Mesenchymal stem cell (in vitro differentiated cells and primary cell): ENCODE data around the gene TMEM100.

ENCODE experiments used
- DNase-seq: peaks from one replicate; pipeline ENCODE4 v3.0.0-alpha.2; 2013
- H2AFZ ChIP-seq: one replicate; pipeline ENCODE4 v1.6.1; 2013; ENCODE audit warnings: low read depth, mild to moderate bottlenecking, control low read depth, inconsistent platforms, low read length, moderate library complexity
- H2AK5ac ChIP-seq: 2 replicates; pipeline ENCODE4 v1.6.1; 2013; ENCODE audit warnings: low read length, moderate library complexity, mild to moderate bottlenecking, inconsistent platforms; ENCODE audit not compliant: severe bottlenecking
- H2BK120ac ChIP-seq: one replicate; pipeline ENCODE4 v1.6.1; 2013; ENCODE audit warnings: low read depth, mild to moderate bottlenecking, inconsistent platforms, low read length, moderate library complexity
- H2BK12ac ChIP-seq, 2 experiments: one replicate each; pipeline ENCODE4 v1.6.1; 2013; ENCODE audit warnings: inconsistent platforms in 2 of 2, low read length in 2 of 2, mild to moderate bottlenecking in 2 of 2, moderate library complexity in 2 of 2, control low read depth in 1 of 2
- H2BK15ac ChIP-seq: one replicate; pipeline ENCODE4 v1.6.1; 2013; ENCODE audit warnings: mild to moderate bottlenecking, low read depth, inconsistent platforms; ENCODE audit not compliant: poor library complexity, severe bottlenecking
- H2BK5ac ChIP-seq: 2 replicates; pipeline ENCODE4 v1.6.1; 2013; ENCODE audit warnings: low read depth, mild to moderate bottlenecking, low read length, control low read depth, inconsistent platforms; ENCODE audit not compliant: poor library complexity, severe bottlenecking
- H3K14ac ChIP-seq, 2 experiments: one replicate each; pipeline ENCODE4 v1.6.1; 2013; ENCODE audit warnings: inconsistent platforms in 2 of 2, low read length in 2 of 2, control low read depth in 1 of 2, mild to moderate bottlenecking in 1 of 2, moderate library complexity in 1 of 2
- H3K18ac ChIP-seq, 2 experiments: one replicate each; pipeline ENCODE4 v1.6.1; 2013; ENCODE audit warnings: inconsistent platforms in 2 of 2, low read length in 2 of 2, control low read depth in 1 of 2, low read depth in 1 of 2, mild to moderate bottlenecking in 1 of 2
- H3K23ac ChIP-seq, 2 experiments: one replicate each; pipeline ENCODE4 v1.6.1; 2013; ENCODE audit warnings: inconsistent platforms in 2 of 2, low read length in 2 of 2, mild to moderate bottlenecking in 2 of 2, moderate library complexity in 2 of 2, control low read depth in 1 of 2
- H3K27ac ChIP-seq: 2 replicates; pipeline ENCODE4 v1.5.1; 2013; ENCODE audit warnings: mild to moderate bottlenecking, moderate library complexity, low read length, control low read depth, inconsistent platforms; ENCODE audit not compliant: poor library complexity, severe bottlenecking
- H3K27me3 ChIP-seq, 2 experiments: 2 replicates each; pipeline versions ENCODE4 v1.6.1 to v1.7.0; 2013; ENCODE audit warnings: low read length in 2 of 2, mild to moderate bottlenecking in 2 of 2, moderate library complexity in 2 of 2, control low read depth in 1 of 2, inconsistent platforms in 1 of 2; ENCODE audit not compliant: control insufficient read depth in 1 of 2, insufficient read depth in 1 of 2
- H3K36me3 ChIP-seq, 2 experiments: 2 replicates each; pipeline versions ENCODE4 v1.6.1 to v1.7.0; 2013; ENCODE audit warnings: low read length in 2 of 2, control low read depth in 1 of 2, inconsistent platforms in 1 of 2, low read depth in 1 of 2, mild to moderate bottlenecking in 1 of 2; ENCODE audit not compliant: insufficient read depth in 2 of 2, control insufficient read depth in 1 of 2
- H3K4ac ChIP-seq, 2 experiments: one replicate each; pipeline ENCODE4 v1.6.1; 2013; ENCODE audit warnings: inconsistent platforms in 2 of 2, low read length in 2 of 2, mild to moderate bottlenecking in 2 of 2, moderate library complexity in 2 of 2, control low read depth in 1 of 2, low read depth in 1 of 2
- H3K4me1 ChIP-seq: 2 replicates; pipeline ENCODE4 v1.6.1; 2013; ENCODE audit warnings: low read depth, low read length, control low read depth; ENCODE audit not compliant: control insufficient read depth, insufficient read depth
- H3K4me2 ChIP-seq: 2 replicates; pipeline ENCODE4 v1.6.1; 2013; ENCODE audit warnings: low read length, mild to moderate bottlenecking, inconsistent platforms; ENCODE audit not compliant: poor library complexity, severe bottlenecking
- H3K4me3 ChIP-seq, 2 experiments: 2 replicates each; pipeline versions ENCODE4 v1.5.1 to v1.7.0; 2013; ENCODE audit warnings: low read length in 2 of 2, mild to moderate bottlenecking in 2 of 2, control low read depth in 1 of 2, low read depth in 1 of 2; ENCODE audit not compliant: insufficient read depth in 1 of 2
- H3K79me1 ChIP-seq: replicated peaks from 2 replicates; pipeline ENCODE4 v1.6.1; 2013; ENCODE audit warnings: mild to moderate bottlenecking, control low read depth, low read length, inconsistent platforms; ENCODE audit not compliant: poor library complexity, severe bottlenecking
- H3K9ac ChIP-seq: 2 replicates; pipeline ENCODE4 v1.7.0; 2013; ENCODE audit warnings: mild to moderate bottlenecking, low read length, moderate library complexity
- H3K9me3 ChIP-seq: 2 replicates; pipeline ENCODE4 v1.7.0; 2013; ENCODE audit warnings: mild to moderate bottlenecking, low read length; ENCODE audit not compliant: control insufficient read depth
- H4K8ac ChIP-seq: one replicate; pipeline ENCODE4 v1.6.1; 2013; ENCODE audit warnings: inconsistent platforms, mild to moderate bottlenecking, low read length, moderate library complexity
- H4K91ac ChIP-seq: one replicate; pipeline ENCODE4 v1.6.1; 2013; ENCODE audit warnings: mild to moderate bottlenecking, low read length, inconsistent platforms
- WGBS: methylation state at CpG from one replicate; pipeline ENCODE4 v1.1.7; 2013; ENCODE audit warnings: mixed read lengths; 5-methylcytosine and 5-hydroxymethylcytosine counted together

TMEM100 gene

DNA sequence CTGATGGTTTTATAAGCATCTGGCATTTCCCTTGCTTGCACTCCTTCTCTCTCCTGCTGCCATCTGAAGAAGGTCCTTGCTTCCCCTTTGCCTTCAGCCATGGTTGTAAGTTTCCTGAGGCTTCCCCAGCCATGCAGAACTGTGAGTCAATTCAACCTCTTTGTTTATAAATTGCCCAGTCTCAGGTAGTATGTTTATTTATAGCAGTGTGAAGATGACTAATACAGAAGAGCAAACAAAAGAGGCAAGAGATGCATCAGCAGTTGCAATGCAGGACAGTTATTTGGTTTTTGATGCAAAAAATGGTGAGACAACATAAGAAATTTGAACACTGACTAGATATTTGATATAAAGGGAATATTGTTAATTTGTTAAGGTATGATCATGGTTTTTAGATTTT is 16.8 kb downstream of the TMEM100 start:
- H2AFZ ChIP-seq, result no peak overlapping the region
- H3K4me1 ChIP-seq, result peaks cover 2% of the 10 kb centered on the region
- no peak overlapping the region for H3K27ac ChIP-seq
- H3K4me2 ChIP-seq, result no peak overlapping the region
- no peaks in the 10 kb centered on the region for H3K79me1 ChIP-seq
- H3K9ac ChIP-seq, result no peak overlapping the region
- H3K14ac ChIP-seq, result no peak overlapping the region
- H4K91ac ChIP-seq, result no peak overlapping the region
- no peak overlapping the region for H3K23ac ChIP-seq
- no peak overlapping the region for H2BK5ac ChIP-seq
- H3K9me3 ChIP-seq, result no peaks in the 10 kb centered on the region
- peak; percentile 75 for DNase-seq
- H3K4me3 ChIP-seq, result no peak overlapping the region
- no peaks in the 10 kb centered on the region for H3K36me3 ChIP-seq
- peaks cover 0 to 3% of the 10 kb centered on the region in 2 experiments for H3K27me3 ChIP-seq
- H2BK12ac ChIP-seq, result no peak overlapping the region
- no peak overlapping the region for H2BK120ac ChIP-seq
- H2BK15ac ChIP-seq, result no peak overlapping the region
- no peak overlapping the region for H2AK5ac ChIP-seq
- H3K18ac ChIP-seq, result peak overlapping the region in 1 of 2 experiments; percentile 70
- H3K4ac ChIP-seq, result peak overlapping the region in 1 of 2 experiments; percentile 69
- no peak overlapping the region for H4K8ac ChIP-seq

DNA sequence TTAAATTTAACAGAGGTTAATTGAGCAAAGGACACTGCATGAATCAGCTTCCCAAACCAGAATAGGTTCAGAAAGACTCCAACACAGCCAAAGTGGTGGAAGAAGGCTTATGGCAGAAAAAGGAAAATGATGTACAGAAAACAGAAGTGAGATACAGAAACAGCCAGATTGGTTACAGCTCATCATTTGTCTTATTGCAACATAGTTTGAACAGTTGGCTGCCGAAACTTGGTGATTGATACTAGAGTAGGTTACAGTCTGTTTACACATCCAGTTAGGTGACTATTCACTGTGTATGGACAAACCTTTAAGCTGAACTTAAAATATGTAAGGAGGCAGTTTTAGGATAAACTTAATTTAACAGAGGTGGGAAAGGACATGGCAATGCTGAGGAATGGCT is 18.3 kb downstream of the TMEM100 start:
- no peak overlapping the region for H3K4me2 ChIP-seq
- peaks cover 2% of the 10 kb centered on the region for H3K4me1 ChIP-seq
- H2AFZ ChIP-seq, result no peak overlapping the region
- H3K4ac ChIP-seq, result peak overlapping the region in 1 of 2 experiments; percentile 67
- H3K14ac ChIP-seq, result no peak overlapping the region
- no peak overlapping the region for H2AK5ac ChIP-seq
- no peaks in the 10 kb centered on the region for H3K36me3 ChIP-seq
- peak overlapping the region; percentile 52 to 93 for H3K18ac ChIP-seq
- H4K8ac ChIP-seq, result no peak overlapping the region
- peaks cover 0 to 3% of the 10 kb centered on the region in 2 experiments for H3K27me3 ChIP-seq
- 44% methylated on average over 1 of the region's 1 CpG for WGBS
- H2BK120ac ChIP-seq, result no peak overlapping the region
- H2BK12ac ChIP-seq, result peak overlapping the region; percentile 18 to 42
- DNase-seq, result peak; percentile 48
- no peaks in the 10 kb centered on the region for H3K9me3 ChIP-seq
- no peak overlapping the region for H3K4me3 ChIP-seq
- H4K91ac ChIP-seq, result no peak overlapping the region
- no peaks in the 10 kb centered on the region for H3K79me1 ChIP-seq
- H2BK5ac ChIP-seq, result no peak overlapping the region
- no peak overlapping the region for H3K27ac ChIP-seq
- H3K9ac ChIP-seq, result no peak overlapping the region
- no peak overlapping the region for H2BK15ac ChIP-seq
- no peak overlapping the region for H3K23ac ChIP-seq

DNA sequence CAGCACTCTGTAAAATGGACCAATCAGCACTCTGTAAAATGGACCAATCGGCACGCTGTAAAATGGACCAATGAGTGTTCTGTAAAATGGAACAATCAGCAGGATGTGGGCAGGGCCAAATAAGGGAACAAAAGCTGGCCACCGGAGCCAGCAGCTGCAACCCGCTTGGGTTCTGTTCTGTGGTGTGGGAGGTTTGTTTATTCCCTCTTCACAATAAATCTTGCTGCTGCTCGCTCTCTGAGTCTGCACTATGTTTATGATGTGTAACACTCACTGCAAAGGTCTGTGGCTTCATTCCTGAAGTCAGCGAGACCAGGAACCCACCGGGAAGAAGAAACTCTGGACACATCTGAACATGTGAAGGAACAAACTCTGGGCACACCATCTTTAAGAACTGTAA is 20.5 kb downstream of the TMEM100 start:
- Histone ChIP-seq H3K23ac (no peak overlapping the region), H4K91ac (no peak overlapping the region), H3K4me1 (peaks cover under 1% of the 10 kb centered on the region), H3K9ac (no peak overlapping the region), H3K27ac (no peak overlapping the region), H2BK5ac (no peak overlapping the region), H3K4ac (peak overlapping the region in 1 of 2 experiments; percentile 79), H3K36me3 (no peaks in the 10 kb centered on the region), H3K18ac (peak overlapping the region in 1 of 2 experiments; percentile 91), H2AK5ac (no peak overlapping the region), H2BK12ac (peak overlapping the region in 1 of 2 experiments; percentile 38), H2BK15ac (no peak overlapping the region), H4K8ac (no peak overlapping the region), H3K4me3 (no peak overlapping the region), H2AFZ (no peak overlapping the region), H3K79me1 (no peaks in the 10 kb centered on the region), H3K9me3 (no peaks in the 10 kb centered on the region), H3K4me2 (no peak overlapping the region), H2BK120ac (no peak overlapping the region), H3K27me3 (peaks cover 0 to 3% of the 10 kb centered on the region in 2 experiments), H3K14ac (no peak overlapping the region)
- peak; percentile 88 for DNase-seq
- WGBS, result 30% methylated on average over 7 of the region's 7 CpGs

DNA sequence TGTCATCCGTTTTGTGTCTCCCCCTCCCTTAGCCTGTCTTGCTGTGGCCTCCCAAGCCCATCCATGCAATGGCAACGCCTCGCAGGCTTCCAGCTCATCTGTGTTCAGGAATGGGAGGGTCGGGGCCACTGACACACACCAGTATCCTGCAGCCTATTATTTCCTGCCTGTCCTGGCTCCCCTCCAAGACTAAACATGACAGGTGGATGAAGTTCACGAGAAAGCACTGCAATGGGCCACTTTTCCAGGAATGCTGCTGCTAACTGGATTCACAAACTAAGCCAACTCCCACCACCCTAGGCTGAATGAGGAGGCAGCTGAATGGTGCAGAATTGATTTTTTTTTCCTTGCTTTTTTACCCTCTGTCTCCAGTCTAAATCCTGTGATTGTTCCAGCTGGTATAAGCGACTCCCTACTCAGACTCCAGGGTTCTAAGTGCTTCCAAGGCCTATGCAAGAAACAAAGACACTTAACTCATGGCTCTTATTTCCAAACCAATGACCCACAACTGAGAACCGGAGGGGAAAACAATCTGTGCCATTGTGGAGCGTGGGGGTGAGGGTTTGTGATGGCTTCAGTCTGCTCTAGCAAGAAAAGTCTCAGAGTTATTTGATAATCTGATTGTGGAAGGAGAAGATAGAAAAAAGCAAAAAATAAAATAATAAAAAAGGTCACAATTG is 23.3 kb downstream of the TMEM100 start:
- 72% methylated on average over 8 of the region's 8 CpGs for WGBS
- Histone ChIP-seq H2BK120ac (peak overlapping the region; percentile 64), H4K91ac (peak overlapping the region; percentile 34), H3K9ac (no peak overlapping the region), H3K14ac (no peak overlapping the region), H2AK5ac (no peak overlapping the region), H3K23ac (no peak overlapping the region), H3K9me3 (no peaks in the 10 kb centered on the region), H3K18ac (peak overlapping the region; percentile 58 to 75), H3K4me3 (no peak overlapping the region), H3K4me2 (no peak overlapping the region), H2AFZ (no peak overlapping the region), H3K36me3 (no peaks in the 10 kb centered on the region), H3K4ac (peak overlapping the region; percentile 19 to 60), H4K8ac (peak overlapping the region; percentile 27), H2BK12ac (peak overlapping the region; percentile 65 to 69), H3K27ac (no peak overlapping the region), H2BK15ac (peak overlapping the region; percentile 57), H3K79me1 (no peaks in the 10 kb centered on the region), H3K4me1 (no peaks in the 10 kb centered on the region), H2BK5ac (no peak overlapping the region), H3K27me3 (peaks cover 0 to 3% of the 10 kb centered on the region in 2 experiments)
- DNase-seq, result no peak
